HEK293 (cell line): ENCODE data around the gene GSN.

ENCODE experiments used
- KLF8 ChIP-seq: fragments of 450-650 bp; formaldehyde crosslinking; IDR thresholded peaks from 2 replicates; pipeline ENCODE4 v1.5.1; 2016; ENCODE audit warnings: missing biosample characterization, missing genetic modification characterization
- MYNN ChIP-seq: fragments of 450-650 bp; formaldehyde crosslinking; IDR thresholded peaks from 2 replicates; pipeline ENCODE4 v1.5.1; 2016; ENCODE audit warnings: missing biosample characterization, missing genetic modification characterization, borderline replicate concordance
- OSR2 ChIP-seq: fragments of 450-650 bp; formaldehyde crosslinking; IDR thresholded peaks from 2 replicates; pipeline ENCODE4 v1.5.1; 2016; ENCODE audit warnings: missing biosample characterization, missing genetic modification characterization
- PRDM1 ChIP-seq: fragments of 450-650 bp; formaldehyde crosslinking; IDR thresholded peaks from 2 replicates; pipeline ENCODE4; 2016; ENCODE audit warnings: missing biosample characterization, missing genetic modification characterization
- REPIN1 ChIP-seq: fragments of 450-650 bp; formaldehyde crosslinking; IDR thresholded peaks from 2 replicates; pipeline ENCODE4 v1.5.1; 2017; ENCODE audit warnings: missing biosample characterization, missing genetic modification characterization, low read depth
- SALL2 ChIP-seq: fragments of 450-650 bp; formaldehyde crosslinking; IDR thresholded peaks from 2 replicates; pipeline ENCODE4 v1.5.0; 2017; ENCODE audit warnings: missing biosample characterization, mild to moderate bottlenecking, missing genetic modification characterization, borderline replicate concordance
- SETDB1 ChIP-seq: IDR thresholded peaks from one replicate; pipeline ENCODE4 v1.6.1; 2017; ENCODE audit warnings: mild to moderate bottlenecking, low read length, moderate library complexity, mixed read lengths; ENCODE audit not compliant: insufficient read length
- SP3 ChIP-seq: fragments of 450-650 bp; formaldehyde crosslinking; IDR thresholded peaks from 2 replicates; pipeline ENCODE4 v1.5.1; 2016; ENCODE audit warnings: missing biosample characterization, missing genetic modification characterization
- ZBTB20 ChIP-seq: fragments of 450-650 bp; formaldehyde crosslinking; IDR thresholded peaks from 2 replicates; pipeline ENCODE4 v1.5.1; 2016; ENCODE audit warnings: missing biosample characterization, missing genetic modification characterization
- ZFHX2 ChIP-seq: fragments of 450-650 bp; formaldehyde crosslinking; conservative IDR thresholded peaks from 2 replicates; pipeline ENCODE4 v1.5.1; 2016; ENCODE audit warnings: missing biosample characterization, missing genetic modification characterization
- ZNF10 ChIP-seq: fragments of 450-650 bp; formaldehyde crosslinking; IDR thresholded peaks from 2 replicates; pipeline ENCODE4 v1.5.1; 2017; ENCODE audit warnings: missing biosample characterization, missing genetic modification characterization
- ZNF146 ChIP-seq: fragments of 450-650 bp; formaldehyde crosslinking; IDR thresholded peaks from 2 replicates; pipeline ENCODE4 v1.5.1; 2016; ENCODE audit warnings: missing biosample characterization, missing genetic modification characterization
- ZNF157 ChIP-seq: fragments of 450-650 bp; formaldehyde crosslinking; IDR thresholded peaks from 2 replicates; pipeline ENCODE4 v1.5.1; 2016; ENCODE audit warnings: missing biosample characterization, missing genetic modification characterization
- ZNF169 ChIP-seq: fragments of 450-650 bp; formaldehyde crosslinking; IDR thresholded peaks from 2 replicates; pipeline ENCODE4 v1.5.1; 2016; ENCODE audit warnings: missing biosample characterization, missing genetic modification characterization
- ZNF2 ChIP-seq: fragments of 450-650 bp; formaldehyde crosslinking; IDR thresholded peaks from 2 replicates; pipeline ENCODE4 v1.5.1; 2016; ENCODE audit warnings: missing biosample characterization, missing genetic modification characterization
- ZNF223 ChIP-seq: fragments of 450-650 bp; formaldehyde crosslinking; IDR thresholded peaks from 2 replicates; pipeline ENCODE4 v1.5.1; 2016; ENCODE audit warnings: missing biosample characterization, missing genetic modification characterization
- ZNF239 ChIP-seq: fragments of 450-650 bp; formaldehyde crosslinking; IDR thresholded peaks from 2 replicates; pipeline ENCODE4 v1.5.1; 2016; ENCODE audit warnings: missing biosample characterization, missing genetic modification characterization
- ZNF248 ChIP-seq: fragments of 450-650 bp; formaldehyde crosslinking; IDR thresholded peaks from 2 replicates; pipeline ENCODE4 v1.5.1; 2017; ENCODE audit warnings: missing biosample characterization, missing genetic modification characterization
- ZNF302 ChIP-seq: fragments of 450-650 bp; formaldehyde crosslinking; IDR thresholded peaks from 2 replicates; pipeline ENCODE4 v1.5.1; 2016; ENCODE audit warnings: missing biosample characterization, missing genetic modification characterization, low read depth
- ZNF335 ChIP-seq: fragments of 450-650 bp; formaldehyde crosslinking; conservative IDR thresholded peaks from 2 replicates; pipeline ENCODE4 v1.5.1; 2016; ENCODE audit warnings: missing biosample characterization, missing genetic modification characterization
- ZNF341 ChIP-seq: fragments of 450-650 bp; formaldehyde crosslinking; IDR thresholded peaks from 2 replicates; pipeline ENCODE4; 2016; ENCODE audit warnings: low read depth, missing biosample characterization, missing genetic modification characterization
- ZNF350 ChIP-seq: fragments of 450-650 bp; formaldehyde crosslinking; IDR thresholded peaks from 2 replicates; pipeline ENCODE4 v1.5.0; 2017; ENCODE audit warnings: missing biosample characterization, mild to moderate bottlenecking, missing genetic modification characterization
- ZNF530 ChIP-seq: fragments of 450-650 bp; formaldehyde crosslinking; IDR thresholded peaks from 2 replicates; pipeline ENCODE4 v1.5.1; 2016; ENCODE audit warnings: low read depth, missing biosample characterization, missing genetic modification characterization
- ZNF548 ChIP-seq: fragments of 450-650 bp; formaldehyde crosslinking; IDR thresholded peaks from 2 replicates; pipeline ENCODE4 v1.5.1; 2016; ENCODE audit warnings: missing biosample characterization, missing genetic modification characterization
- ZNF596 ChIP-seq: fragments of 450-650 bp; IDR thresholded peaks from 2 replicates; pipeline ENCODE4 v1.5.0; 2018; ENCODE audit warnings: missing biosample characterization, mild to moderate bottlenecking, missing genetic modification characterization, moderate library complexity
- ZNF610 ChIP-seq: fragments of 450-650 bp; formaldehyde crosslinking; IDR thresholded peaks from 2 replicates; pipeline ENCODE4 v1.5.1; 2016; ENCODE audit warnings: missing biosample characterization, missing genetic modification characterization, borderline replicate concordance
- ZNF658 ChIP-seq: fragments of 450-650 bp; formaldehyde crosslinking; IDR thresholded peaks from 2 replicates; pipeline ENCODE4; 2016; ENCODE audit warnings: missing biosample characterization, missing genetic modification characterization
- ZNF660 ChIP-seq: fragments of 450-650 bp; IDR thresholded peaks from 2 replicates; pipeline ENCODE4 v1.5.1; 2018; ENCODE audit warnings: missing biosample characterization, mild to moderate bottlenecking, missing genetic modification characterization
- ZNF701 ChIP-seq: fragments of 450-650 bp; formaldehyde crosslinking; IDR thresholded peaks from 2 replicates; pipeline ENCODE4 v1.5.1; 2016; ENCODE audit warnings: missing biosample characterization, missing genetic modification characterization
- ZNF704 ChIP-seq: fragments of 450-650 bp; formaldehyde crosslinking; IDR thresholded peaks from 2 replicates; pipeline ENCODE4 v1.5.1; 2016; ENCODE audit warnings: missing biosample characterization, missing genetic modification characterization
- ZNF747 ChIP-seq: fragments of 450-650 bp; formaldehyde crosslinking; IDR thresholded peaks from 2 replicates; pipeline ENCODE4 v1.5.1; 2016; ENCODE audit warnings: missing biosample characterization, missing genetic modification characterization
- ZNF785 ChIP-seq: fragments of 450-650 bp; formaldehyde crosslinking; IDR thresholded peaks from 2 replicates; pipeline ENCODE4 v1.5.1; 2016; ENCODE audit warnings: missing biosample characterization, missing genetic modification characterization
- ZNF791 ChIP-seq: fragments of 450-650 bp; formaldehyde crosslinking; IDR thresholded peaks from 2 replicates; pipeline ENCODE4 v1.5.1; 2016; ENCODE audit warnings: missing biosample characterization, missing genetic modification characterization
- ZSCAN30 ChIP-seq: fragments of 450-650 bp; IDR thresholded peaks from 2 replicates; pipeline ENCODE4 v1.5.1; 2018; ENCODE audit warnings: missing biosample characterization, mild to moderate bottlenecking, missing genetic modification characterization, moderate library complexity
- TF ChIP-seq, protein P1 (sequence below): fragments of 450-650 bp; formaldehyde crosslinking; IDR thresholded peaks from 2 replicates; pipeline ENCODE4 v1.5.1; 2017; ENCODE audit warnings: missing biosample characterization, missing genetic modification characterization
- TF ChIP-seq, protein P2 (sequence below): fragments of 450-650 bp; formaldehyde crosslinking; IDR thresholded peaks from 2 replicates; pipeline ENCODE4 v1.5.1; 2016; ENCODE audit warnings: missing biosample characterization, missing genetic modification characterization
- TF ChIP-seq, protein P3 (sequence below): fragments of 450-650 bp; formaldehyde crosslinking; IDR thresholded peaks from 2 replicates; pipeline ENCODE4 v1.5.1; 2016; ENCODE audit warnings: missing biosample characterization, missing genetic modification characterization

The GSN gene

GRCh38 chr9:121286973-121287741 is 19.2 kb downstream of the GSN start (continued):
- TF ChIP-seq, protein P1, sequence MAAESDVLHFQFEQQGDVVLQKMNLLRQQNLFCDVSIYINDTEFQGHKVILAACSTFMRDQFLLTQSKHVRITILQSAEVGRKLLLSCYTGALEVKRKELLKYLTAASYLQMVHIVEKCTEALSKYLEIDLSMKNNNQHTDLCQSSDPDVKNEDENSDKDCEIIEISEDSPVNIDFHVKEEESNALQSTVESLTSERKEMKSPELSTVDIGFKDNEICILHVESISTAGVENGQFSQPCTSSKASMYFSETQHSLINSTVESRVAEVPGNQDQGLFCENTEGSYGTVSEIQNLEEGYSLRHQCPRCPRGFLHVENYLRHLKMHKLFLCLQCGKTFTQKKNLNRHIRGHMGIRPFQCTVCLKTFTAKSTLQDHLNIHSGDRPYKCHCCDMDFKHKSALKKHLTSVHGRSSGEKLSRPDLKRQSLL (tag by site-specific recombination) = no peak
- TF ChIP-seq PRDM1 (peak; percentile 62; the same call in 1 of the 2 replicates), ZFHX2 (tag by site-specific recombination) (peak; percentile 78), ZNF530 (tag by site-specific recombination) (no peak), REPIN1 (tag by site-specific recombination) (no peak), ZNF660 (tag by site-specific recombination) (peak; percentile 79), ZNF239 (tag by site-specific recombination) (no peak), SETDB1 (no peak), ZNF791 (tag by site-specific recombination) (no peak), ZNF658 (tag by site-specific recombination) (no peak), SP3 (tag by site-specific recombination) (peak; percentile 62), ZNF701 (tag by site-specific recombination) (no peak), ZNF747 (tag by site-specific recombination) (no peak), ZNF704 (tag by site-specific recombination) (no peak), ZNF785 (no peak), ZNF302 (no peak), ZNF169 (tag by site-specific recombination) (no peak), ZNF341 (tag by site-specific recombination) (peak; percentile 61), OSR2 (no peak), SALL2 (no peak), ZNF335 (tag by site-specific recombination) (no peak; the same call in none of the 2 replicates), ZNF350 (no peak), ZNF223 (no peak), ZNF10 (tag by site-specific recombination) (peak; percentile 87), ZNF146 (tag by site-specific recombination) (no peak), MYNN (tag by site-specific recombination) (no peak), ZNF610 (no peak), ZNF2 (tag by site-specific recombination) (no peak), ZNF157 (tag by site-specific recombination) (no peak), ZNF596 (tag by site-specific recombination) (no peak), ZSCAN30 (tag by site-specific recombination) (0 out of 2 replicates have a peak, but pooled peaks have one; percentile 37), ZNF548 (tag by site-specific recombination) (no peak), KLF8 (tag by site-specific recombination) (peak; percentile 63), ZBTB20 (tag by site-specific recombination) (no peak; the same call in 1 of the 2 replicates), ZNF248 (tag by site-specific recombination) (no peak)
- TF ChIP-seq, protein P2, sequence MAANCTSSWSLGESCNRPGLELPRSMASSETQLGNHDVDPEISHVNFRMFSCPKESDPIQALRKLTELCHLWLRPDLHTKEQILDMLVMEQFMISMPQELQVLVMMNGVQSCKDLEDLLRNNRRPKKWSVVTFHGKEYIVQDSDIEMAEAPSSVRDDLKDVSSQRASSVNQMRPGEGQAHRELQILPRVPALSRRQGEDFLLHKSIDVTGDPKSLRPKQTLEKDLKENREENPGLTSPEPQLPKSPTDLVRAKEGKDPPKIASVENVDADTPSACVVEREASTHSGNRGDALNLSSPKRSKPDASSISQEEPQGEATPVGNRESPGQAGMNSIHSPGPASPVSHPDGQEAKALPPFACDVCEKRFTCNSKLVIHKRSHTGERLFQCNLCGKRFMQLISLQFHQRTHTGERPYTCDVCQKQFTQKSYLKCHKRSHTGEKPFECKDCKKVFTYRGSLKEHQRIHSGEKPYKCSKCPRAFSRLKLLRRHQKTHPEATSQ (tag by site-specific recombination) = no peak
- TF ChIP-seq, protein P3, sequence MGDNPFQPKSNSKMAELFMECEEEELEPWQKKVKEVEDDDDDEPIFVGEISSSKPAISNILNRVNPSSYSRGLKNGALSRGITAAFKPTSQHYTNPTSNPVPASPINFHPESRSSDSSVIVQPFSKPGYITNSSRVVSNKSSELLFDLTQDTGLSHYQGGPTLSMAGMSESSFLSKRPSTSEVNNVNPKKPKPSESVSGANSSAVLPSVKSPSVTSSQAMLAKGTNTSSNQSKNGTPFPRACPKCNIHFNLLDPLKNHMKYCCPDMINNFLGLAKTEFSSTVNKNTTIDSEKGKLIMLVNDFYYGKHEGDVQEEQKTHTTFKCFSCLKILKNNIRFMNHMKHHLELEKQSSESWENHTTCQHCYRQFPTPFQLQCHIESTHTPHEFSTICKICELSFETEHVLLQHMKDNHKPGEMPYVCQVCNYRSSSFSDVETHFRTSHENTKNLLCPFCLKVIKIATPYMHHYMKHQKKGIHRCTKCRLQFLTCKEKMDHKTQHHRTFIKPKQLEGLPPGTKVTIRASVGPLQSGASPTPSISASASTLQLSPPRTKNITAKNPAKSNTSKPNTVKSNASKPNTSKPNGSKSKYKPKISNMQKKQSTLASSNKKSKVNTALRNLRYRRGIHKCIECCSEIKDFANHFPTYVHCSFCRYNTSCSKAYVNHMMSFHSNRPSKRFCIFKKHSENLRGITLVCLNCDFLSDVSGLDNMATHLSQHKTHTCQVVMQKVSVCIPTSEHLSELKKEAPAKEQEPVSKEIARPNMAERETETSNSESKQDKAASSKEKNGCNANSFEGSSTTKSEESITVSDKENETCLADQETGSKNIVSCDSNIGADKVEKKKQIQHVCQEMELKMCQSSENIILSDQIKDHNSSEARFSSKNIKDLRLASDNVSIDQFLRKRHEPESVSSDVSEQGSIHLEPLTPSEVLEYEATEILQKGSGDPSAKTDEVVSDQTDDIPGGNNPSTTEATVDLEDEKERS = no peak
